Neural cell (in vitro differentiated cells): Measurements from ENCODE around the gene RUNX1. TPM values are rescaled to one million over a fixed set of nuclear protein-coding genes. Genes with fewer than 3 reads are reported as not detected.

Experiments used
- H2AFZ ChIP-seq: fragments of 200-600, 300-800 bp; sonication (generic), shearing (Covaris generic); 2 replicates; pipeline ENCODE4 v1.6.0; 2014; ENCODE audit warnings: low read depth, mild to moderate bottlenecking, antibody characterized with exemption, low read length, moderate library complexity
- H3F3A ChIP-seq: fragments of 200-600 bp; shearing (Covaris generic); 2 replicates; pipeline ENCODE4 v1.6.1; 2016; ENCODE audit warnings: mild to moderate bottlenecking, moderate library complexity, mixed read lengths, antibody characterized with exemption, low read length; ENCODE audit not compliant: insufficient read depth, poor library complexity, severe bottlenecking
- H3K27ac ChIP-seq: fragments of 200-600, 300-800 bp; sonication (generic), shearing (Covaris generic); 2 replicates; pipeline ENCODE4 v1.5.1; 2014; ENCODE audit warnings: mild to moderate bottlenecking, low read length, moderate library complexity
- H3K27me3 ChIP-seq: fragments of 300-800, 200-600 bp; sonication (generic), shearing (Covaris generic); 2 replicates; pipeline ENCODE4 v1.6.0; 2014; ENCODE audit warnings: mild to moderate bottlenecking, low read depth, low read length, moderate library complexity; ENCODE audit not compliant: insufficient read depth
- H3K36me3 ChIP-seq: fragments of 300-800, 200-600 bp; sonication (generic), shearing (Covaris generic); 2 replicates; pipeline ENCODE4 v1.5.1; 2014; ENCODE audit warnings: mild to moderate bottlenecking, antibody characterized with exemption, low read length, moderate library complexity; ENCODE audit not compliant: insufficient read depth
- H3K4me2 ChIP-seq: fragments of 300-800, 200-600 bp; sonication (generic), shearing (Covaris generic); 2 replicates; pipeline ENCODE4 v1.6.0; 2014; ENCODE audit warnings: mild to moderate bottlenecking, low read length
- H3K4me3 ChIP-seq: fragments of 300-800, 200-600 bp; sonication (generic), shearing (Covaris generic); 2 replicates; pipeline ENCODE4 v1.5.1; 2014; ENCODE audit warnings: mild to moderate bottlenecking, low read length, moderate library complexity
- H3K79me2 ChIP-seq: fragments of 200-600 bp; shearing (Covaris generic); replicated peaks from 2 replicates; pipeline ENCODE4 v1.6.0; 2014; ENCODE audit warnings: mild to moderate bottlenecking, low read length, moderate library complexity; ENCODE audit not compliant: insufficient read depth
- H3K9ac ChIP-seq: fragments of 300-800, 200-600 bp; sonication (generic), shearing (Covaris generic); 2 replicates; pipeline ENCODE4 v1.6.1; 2016; ENCODE audit warnings: mild to moderate bottlenecking, low read length, mixed read lengths
- H3K9me2 ChIP-seq: fragments of 200-600 bp; shearing (Covaris generic); 2 replicates; pipeline ENCODE4 v1.6.1; 2016; ENCODE audit warnings: mild to moderate bottlenecking, low read length, mixed read lengths; ENCODE audit not compliant: insufficient read depth
- H3K9me3 ChIP-seq: fragments of 200-600, 300-800 bp; sonication (generic), shearing (Covaris generic); 2 replicates; pipeline ENCODE4 v1.6.1; 2016; ENCODE audit warnings: mild to moderate bottlenecking, mixed run types, low read length, moderate library complexity, mixed read lengths
- H4K20me1 ChIP-seq: fragments of 200-600 bp; shearing (Covaris generic); 2 replicates; pipeline ENCODE4 v1.6.1; 2016; ENCODE audit warnings: mild to moderate bottlenecking, mixed run types; ENCODE audit not compliant: insufficient read depth
- CTCF ChIP-seq: fragments of 450-650 bp; IDR thresholded peaks from 2 replicates; pipeline ENCODE4 v1.5.1; 2014; ENCODE audit warnings: antibody characterized with exemption, mild to moderate bottlenecking, moderate library complexity; ENCODE audit not compliant: poor library complexity, severe bottlenecking
- EP300 ChIP-seq: fragments of 450-650 bp; conservative IDR thresholded peaks from 2 replicates; pipeline ENCODE4 v1.6.1; 2014; ENCODE audit warnings: antibody characterized with exemption, mild to moderate bottlenecking, moderate library complexity; ENCODE audit not compliant: poor library complexity, severe bottlenecking
- EZH2 ChIP-seq: fragments of 200-600, 300-800 bp; shearing (Covaris generic), sonication (generic); IDR thresholded peaks from 2 replicates; pipeline ENCODE4 v1.6.1; 2014; ENCODE audit warnings: antibody characterized with exemption, low read length, borderline replicate concordance, mild to moderate bottlenecking; ENCODE audit not compliant: insufficient read depth, poor library complexity, severe bottlenecking
- MXI1 ChIP-seq: fragments of 450-650 bp; conservative IDR thresholded peaks from 2 replicates; pipeline ENCODE4 v1.6.1; 2014; ENCODE audit warnings: antibody characterized with exemption, mild to moderate bottlenecking; ENCODE audit not compliant: poor library complexity, severe bottlenecking
- POLR2AphosphoS5 ChIP-seq: IDR thresholded peaks from 2 replicates; pipeline ENCODE4 v1.6.1; 2012
- RAD21 ChIP-seq: fragments of 450-650 bp; conservative IDR thresholded peaks from 2 replicates; pipeline ENCODE4 v1.6.1; 2014; ENCODE audit warnings: antibody characterized with exemption, mild to moderate bottlenecking, moderate library complexity
- REST ChIP-seq: IDR thresholded peaks from 2 replicates; pipeline ENCODE4 v1.6.1; 2012; ENCODE audit warnings: borderline replicate concordance
- SMC3 ChIP-seq: fragments of 450-650 bp; conservative IDR thresholded peaks from 2 replicates; pipeline ENCODE4 v1.6.1; 2014; ENCODE audit warnings: antibody characterized with exemption, mild to moderate bottlenecking, moderate library complexity; ENCODE audit not compliant: poor library complexity
- TAF1 ChIP-seq: IDR thresholded peaks from 2 replicates; pipeline ENCODE4 v1.6.1; 2012; ENCODE audit warnings: low read depth
- polyA plus RNA-seq: library from polyadenylated mRNA; depleted of rRNA; stranded (reverse); fragments of >200 nt; gene quantifications from 2 replicates; pipeline ENCODE4 v1.2.3, GENCODE V29; 2014

The RUNX1 gene
- polyA plus RNA-seq, 1 donor from 2014 or later = not detected

GRCh38 chr21:34771512-34772028 is 277.5 kb downstream of the RUNX1 start:
- no peaks in the 10 kb centered on the region for H3K79me2 ChIP-seq
- H3K9me3 ChIP-seq = no peaks in the 10 kb centered on the region
- H3K4me3 ChIP-seq = no peak overlapping the region
- H3K27ac ChIP-seq = no peak overlapping the region
- TF ChIP-seq MXI1 (no peak), CTCF (no peak), REST (no peak), SMC3 (no peak), EP300 (no peak), TAF1 (no peak), POLR2AphosphoS5 (no peak), RAD21 (no peak), EZH2 (no peak)
- no peaks in the 10 kb centered on the region for H3K9me2 ChIP-seq
- H3F3A ChIP-seq = no peaks in the 10 kb centered on the region
- no peak overlapping the region for H3K4me2 ChIP-seq
- H3K36me3 ChIP-seq = no peaks in the 10 kb centered on the region
- no peak overlapping the region for H2AFZ ChIP-seq
- no peak overlapping the region for H3K9ac ChIP-seq
- no peaks in the 10 kb centered on the region for H3K27me3 ChIP-seq
- H4K20me1 ChIP-seq = no peaks in the 10 kb centered on the region

- no peaks in the 10 kb centered on the region for H4K20me1 ChIP-seq
- no peak overlapping the region for H2AFZ ChIP-seq
- no peaks in the 10 kb centered on the region for H3K9me3 ChIP-seq
- H3K9me2 ChIP-seq = no peaks in the 10 kb centered on the region
- no peaks in the 10 kb centered on the region for H3K36me3 ChIP-seq
- H3K27ac ChIP-seq = no peak overlapping the region
- H3K4me3 ChIP-seq = no peak overlapping the region
- H3K79me2 ChIP-seq = no peaks in the 10 kb centered on the region
- no peaks in the 10 kb centered on the region for H3K27me3 ChIP-seq
- H3K9ac ChIP-seq = no peak overlapping the region
- TF ChIP-seq REST = no peak
- no peak for TF ChIP-seq POLR2AphosphoS5
- TF ChIP-seq SMC3 = no peak
- no peak for TF ChIP-seq RAD21
- no peak for TF ChIP-seq EP300
- TF ChIP-seq EZH2 = no peak
- TF ChIP-seq TAF1 = no peak
- no peak for TF ChIP-seq CTCF
- no peak for TF ChIP-seq MXI1
- H3K4me2 ChIP-seq = no peak overlapping the region
- no peaks in the 10 kb centered on the region for H3F3A ChIP-seq
Measured at GRCh38 chr21:34770576-34770975, 278.5 kb downstream of the RUNX1 start.
